SU-DHL-6 (cell line): ENCODE measurements around the gene TBC1D22A.

Experiments
- H2AFZ ChIP-seq: fragments of 200-600 bp; sonication (generic); 2 replicates; pipeline ENCODE4 v1.6.1; 2014; ENCODE audit warnings: low read depth, mild to moderate bottlenecking, moderate library complexity, mixed read lengths, antibody characterized with exemption, low read length; ENCODE audit not compliant: severe bottlenecking
- H3F3A ChIP-seq: fragments of 200-600 bp; shearing (Covaris generic); 2 replicates; pipeline ENCODE4 v1.6.0; 2016; ENCODE audit warnings: antibody characterized with exemption, mild to moderate bottlenecking; ENCODE audit not compliant: insufficient read depth
- H3K27ac ChIP-seq: fragments of 200-600 bp; sonication (generic); 2 replicates; pipeline ENCODE4 v1.5.1; 2016; ENCODE audit warnings: low read depth, mild to moderate bottlenecking, low read length, moderate library complexity, mixed read lengths
- H3K27me3 ChIP-seq: fragments of 200-600 bp; sonication (generic), shearing (Covaris generic); 2 replicates; pipeline ENCODE4 v1.6.0; 2014; ENCODE audit warnings: mild to moderate bottlenecking, low read length
- H3K36me3 ChIP-seq: fragments of 200-600 bp; sonication (generic); 2 replicates; pipeline ENCODE4 v1.6.1; 2014; ENCODE audit warnings: mild to moderate bottlenecking, low read length, mixed read lengths
- H3K4me2 ChIP-seq: fragments of 300-600, 200-600 bp; shearing (Covaris generic), sonication (generic); 2 replicates; pipeline ENCODE4 v1.6.0; 2014; ENCODE audit warnings: low read length, low read depth, mild to moderate bottlenecking; ENCODE audit not compliant: poor library complexity, severe bottlenecking
- H3K4me3 ChIP-seq: fragments of 200-600 bp; sonication (generic); 2 replicates; pipeline ENCODE4 v1.5.1; 2014; ENCODE audit warnings: antibody characterized with exemption, low read length, mild to moderate bottlenecking, mixed read lengths; ENCODE audit not compliant: insufficient read depth, poor library complexity, severe bottlenecking
- H3K79me2 ChIP-seq: fragments of 200-600 bp; sonication (generic); 2 replicates; pipeline ENCODE4 v1.6.1; 2014; ENCODE audit warnings: mild to moderate bottlenecking, low read length, moderate library complexity; ENCODE audit not compliant: insufficient read depth
- H3K9ac ChIP-seq: fragments of 200-600 bp; sonication (generic); 2 replicates; pipeline ENCODE4 v1.7.0; 2014; ENCODE audit warnings: mild to moderate bottlenecking, low read length
- H3K9me2 ChIP-seq: fragments of 200-600 bp; sonication (generic); replicated peaks from 2 replicates; pipeline ENCODE4 v1.6.1; 2014; ENCODE audit warnings: low read length; ENCODE audit not compliant: insufficient read depth
- H3K9me3 ChIP-seq: fragments of 200-600 bp; sonication (generic); 2 replicates; pipeline ENCODE4 v1.6.1; 2014; ENCODE audit warnings: low read length, mixed read lengths; ENCODE audit not compliant: insufficient read depth
- H4K20me1 ChIP-seq: fragments of 200-600 bp; sonication (generic); 2 replicates; pipeline ENCODE4 v1.6.1; 2014; ENCODE audit warnings: low read depth, mild to moderate bottlenecking, antibody characterized with exemption, low read length, moderate library complexity, mixed read lengths
- CTCF ChIP-seq: fragments of 200-600 bp; sonication (generic); IDR thresholded peaks from one replicate; pipeline ENCODE4 v1.5.1; 2017; ENCODE audit warnings: antibody characterized with exemption, mild to moderate bottlenecking, low read length, moderate library complexity; ENCODE audit not compliant: insufficient read depth, poor library complexity, severe bottlenecking
- EZH2phosphoT487 ChIP-seq: fragments of 200-600 bp; sonication (generic), shearing (Covaris generic); conservative IDR thresholded peaks from 2 replicates; pipeline ENCODE4 v1.6.1; 2018; ENCODE audit warnings: mild to moderate bottlenecking, antibody characterized with exemption, low read length, moderate library complexity, mixed read lengths

TBC1D22A gene

GRCh38 chr22:47193606-47194329, 431.3 kb downstream of the TBC1D22A start:
- no peak overlapping the region for H3K9ac ChIP-seq
- no peaks in the 10 kb centered on the region for H3K9me3 ChIP-seq

GRCh38 chr22:47194476-47195155, 432.2 kb downstream of the TBC1D22A start:
- H3K9ac ChIP-seq, result no peak overlapping the region
- H3K4me3 ChIP-seq, result no peak overlapping the region
- TF ChIP-seq EZH2phosphoT487 (no peak), CTCF (no peak)
- H4K20me1 ChIP-seq, result no peaks in the 10 kb centered on the region
- H3K4me2 ChIP-seq, result no peak overlapping the region
- no peaks in the 10 kb centered on the region for H3K9me2 ChIP-seq
- H2AFZ ChIP-seq, result no peak overlapping the region
- no peaks in the 10 kb centered on the region for H3K9me3 ChIP-seq
- no peaks in the 10 kb centered on the region for H3K79me2 ChIP-seq
- no peaks in the 10 kb centered on the region for H3K27me3 ChIP-seq
- H3K36me3 ChIP-seq, result no peaks in the 10 kb centered on the region
- H3F3A ChIP-seq, result no peaks in the 10 kb centered on the region
- H3K27ac ChIP-seq, result no peak overlapping the region

More at GRCh38 chr22:47193606-47194329, 431.3 kb downstream of the TBC1D22A start:
- Histone ChIP-seq H3K4me2 (no peak overlapping the region), H3K27me3 (no peaks in the 10 kb centered on the region), H3K9me2 (no peaks in the 10 kb centered on the region), H3F3A (no peaks in the 10 kb centered on the region), H2AFZ (no peak overlapping the region), H3K4me3 (no peak overlapping the region), H3K36me3 (no peaks in the 10 kb centered on the region), H4K20me1 (no peaks in the 10 kb centered on the region), H3K27ac (no peak overlapping the region), H3K79me2 (no peaks in the 10 kb centered on the region)
- TF ChIP-seq CTCF (no peak), EZH2phosphoT487 (no peak)

- Histone ChIP-seq H3K9me2 (no peaks in the 10 kb centered on the region), H2AFZ (no peak overlapping the region), H3K4me2 (no peak overlapping the region), H3K36me3 (no peaks in the 10 kb centered on the region), H3K79me2 (no peaks in the 10 kb centered on the region), H3K4me3 (no peak overlapping the region), H3K27ac (no peak overlapping the region), H3K27me3 (no peaks in the 10 kb centered on the region), H3K9ac (no peak overlapping the region), H3K9me3 (no peaks in the 10 kb centered on the region), H4K20me1 (no peaks in the 10 kb centered on the region), H3F3A (no peaks in the 10 kb centered on the region)
- TF ChIP-seq EZH2phosphoT487 (no peak), CTCF (no peak)
Measured at GRCh38 chr22:47195156-47195483, 432.7 kb downstream of the TBC1D22A start.
